OCI-LY3 (cell line): ENCODE results near the gene NECAB3.

Source experiments
- H2AFZ ChIP-seq: fragments of 200-600, 300-600 bp; shearing (Covaris generic); 2 replicates; pipeline ENCODE4 v1.6.0; 2014; ENCODE audit warnings: antibody characterized with exemption, low read depth, low read length
- H3K27ac ChIP-seq: fragments of 200-600, 300-600 bp; sonication (generic); 2 replicates; pipeline ENCODE4 v1.5.1; 2014; ENCODE audit warnings: mild to moderate bottlenecking, low read length, moderate library complexity, mixed read lengths
- H3K27me3 ChIP-seq: fragments of 200-600, 300-600 bp; sonication (generic); 2 replicates; pipeline ENCODE4 v1.6.1; 2014; ENCODE audit warnings: low read depth, low read length, mixed read lengths
- H3K36me3 ChIP-seq: fragments of 200-600, 300-600 bp; sonication (generic); replicated peaks from 2 replicates; pipeline ENCODE3; 2014; ENCODE audit warnings: low read depth, low read length, mixed read lengths
- H3K4me1 ChIP-seq: fragments of 300-600, 200-600 bp; sonication (generic); 2 replicates; pipeline ENCODE4 v1.6.1; 2014; ENCODE audit warnings: low read length, mixed read lengths
- H3K4me2 ChIP-seq: fragments of 200-600, 300-600 bp; sonication (generic); 2 replicates; pipeline ENCODE4 v1.6.1; 2014; ENCODE audit warnings: low read length, mixed read lengths
- H3K4me3 ChIP-seq: fragments of 300-600, 200-600 bp; sonication (generic); 2 replicates; pipeline ENCODE4 v1.5.1; 2014; ENCODE audit warnings: antibody characterized with exemption, mild to moderate bottlenecking, low read length, moderate library complexity
- H3K79me2 ChIP-seq: fragments of 300-600, 200-600 bp; shearing (Covaris generic); 2 replicates; pipeline ENCODE4 v1.6.1; 2014; ENCODE audit warnings: mild to moderate bottlenecking, low read length, mixed read lengths
- H3K9ac ChIP-seq: fragments of 300-600, 200-600 bp; shearing (Covaris generic); 2 replicates; pipeline ENCODE4 v1.6.0; 2014; ENCODE audit warnings: mild to moderate bottlenecking, low read length, moderate library complexity
- H3K9me3 ChIP-seq: fragments of 200-600, 300-600 bp; shearing (Covaris generic); 2 replicates; pipeline ENCODE4 v1.6.1; 2014; ENCODE audit warnings: low read length, mixed read lengths; ENCODE audit not compliant: insufficient read depth
- H4K20me1 ChIP-seq: fragments of 200-600, 300-600 bp; sonication (generic); 2 replicates; pipeline ENCODE4 v1.6.1; 2016; ENCODE audit warnings: low read length, mixed read lengths; ENCODE audit not compliant: insufficient read depth
- CTCF ChIP-seq: fragments of 200-600, 300-600 bp; sonication (generic); IDR thresholded peaks from 2 replicates; pipeline ENCODE4 v1.5.1; 2014; ENCODE audit warnings: antibody characterized with exemption, low read length, low read depth
- EZH2phosphoT487 ChIP-seq: fragments of 200-600 bp; shearing (Covaris generic); IDR thresholded peaks from 2 replicates; pipeline ENCODE4 v1.6.1; 2018; ENCODE audit warnings: antibody characterized with exemption, mixed run types, low read depth

Gene NECAB3

DNA sequence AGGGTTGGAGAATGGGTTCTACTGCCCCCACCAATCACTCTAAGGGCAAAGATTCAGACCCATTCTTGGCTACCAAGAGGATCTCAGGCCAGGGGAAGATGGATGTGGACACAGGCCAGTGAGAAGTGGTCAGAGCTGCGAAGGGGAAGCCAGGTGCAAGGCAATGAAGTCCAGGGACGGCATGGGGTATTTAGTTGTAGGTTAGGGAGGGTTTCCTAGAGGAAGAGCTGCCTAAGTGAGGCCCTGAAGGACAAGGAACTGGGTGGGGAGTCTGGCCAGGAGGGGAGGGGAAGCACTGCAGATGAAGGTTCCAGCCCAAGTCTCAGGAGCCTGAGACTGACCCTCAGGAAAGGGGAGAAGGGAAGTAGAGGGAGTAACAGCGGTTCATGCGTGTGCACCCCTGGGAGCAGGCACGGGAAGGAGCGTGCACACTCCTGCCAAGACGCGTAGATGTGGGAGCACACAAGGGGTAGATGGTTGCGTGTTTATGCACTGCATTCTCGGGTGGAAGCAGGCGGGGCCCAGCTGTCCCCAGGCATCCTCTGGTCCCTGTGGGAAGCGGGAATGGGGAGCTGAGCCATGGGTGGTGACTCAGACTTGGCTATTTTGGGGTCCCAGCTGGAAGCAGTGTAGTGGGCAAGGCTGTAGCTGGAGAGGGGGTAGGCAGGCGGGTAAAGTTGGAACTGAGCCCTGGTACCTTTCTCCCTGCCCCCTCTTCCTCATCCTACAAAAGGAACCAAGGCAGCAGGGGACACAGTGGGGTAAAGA lies 4.2 kb downstream of the NECAB3 start:
- H3K36me3 ChIP-seq, result peaks cover 6% of the 10 kb centered on the region
- no peak overlapping the region for H3K27ac ChIP-seq
- H3K27me3 ChIP-seq, result no peaks in the 10 kb centered on the region
- H3K9me3 ChIP-seq, result no peaks in the 10 kb centered on the region
- H3K9ac ChIP-seq, result no peak overlapping the region
- H3K4me3 ChIP-seq, result no peak overlapping the region
- TF ChIP-seq CTCF (no peak), EZH2phosphoT487 (no peak)
- no peak overlapping the region for H2AFZ ChIP-seq
- no peaks in the 10 kb centered on the region for H3K79me2 ChIP-seq
- H3K4me1 ChIP-seq, result peaks cover 30% of the 10 kb centered on the region
- peaks cover 4% of the 10 kb centered on the region; the same call in 1 of the 2 replicates for H4K20me1 ChIP-seq
- no peak overlapping the region for H3K4me2 ChIP-seq

- no peaks in the 10 kb centered on the region for H3K9me3 ChIP-seq
- no peaks in the 10 kb centered on the region for H4K20me1 ChIP-seq
- no peak overlapping the region for H3K9ac ChIP-seq
- H3K4me2 ChIP-seq, result no peak overlapping the region
- H3K4me1 ChIP-seq, result peaks cover 31% of the 10 kb centered on the region
- H3K36me3 ChIP-seq, result peaks cover 6% of the 10 kb centered on the region
- H3K79me2 ChIP-seq, result no peaks in the 10 kb centered on the region
- H3K27me3 ChIP-seq, result no peaks in the 10 kb centered on the region
- TF ChIP-seq EZH2phosphoT487 (no peak), CTCF (no peak)
- no peak overlapping the region for H3K27ac ChIP-seq
- H3K4me3 ChIP-seq, result no peak overlapping the region
- no peak overlapping the region for H2AFZ ChIP-seq
These were observed 5.0 kb downstream of the NECAB3 start for GRCh38 chr20:33669224-33669623.

DNA sequence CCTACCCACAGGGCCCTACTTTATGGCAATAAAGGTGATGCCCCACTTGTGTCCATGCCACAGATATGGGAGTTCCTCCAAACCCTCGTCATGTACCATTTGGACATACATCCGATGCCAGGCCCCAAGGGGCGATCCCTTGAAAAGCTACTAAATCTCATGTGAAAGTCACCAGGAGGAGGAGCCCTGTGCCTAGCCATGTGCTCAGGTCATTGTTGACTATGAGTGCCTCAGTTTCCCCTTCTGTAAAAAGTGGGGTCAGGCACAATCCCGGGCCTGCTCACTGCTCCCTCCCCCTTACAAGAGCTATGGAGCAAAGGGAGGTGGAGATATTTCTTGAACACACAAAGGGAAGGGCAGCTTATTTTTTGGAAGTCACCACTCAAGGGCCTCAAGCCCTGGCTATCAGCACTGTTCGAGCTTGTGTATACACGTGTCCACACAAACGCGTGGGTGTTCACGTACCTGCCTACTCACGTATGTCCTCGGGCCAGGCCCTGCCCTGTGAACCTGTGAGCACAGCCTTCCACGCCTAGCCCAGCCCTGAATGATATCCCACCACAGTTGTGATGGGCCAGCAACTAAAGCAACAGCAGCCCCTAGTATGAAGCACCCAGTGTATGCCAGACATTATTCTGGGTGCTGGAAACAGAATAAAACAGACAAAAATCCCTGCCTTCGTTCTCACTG lies 5.6 kb downstream of the NECAB3 start:
- H3K9ac ChIP-seq, result no peak overlapping the region
- no peaks in the 10 kb centered on the region for H4K20me1 ChIP-seq
- peaks cover 6% of the 10 kb centered on the region for H3K36me3 ChIP-seq
- no peak overlapping the region for H2AFZ ChIP-seq
- H3K9me3 ChIP-seq, result no peaks in the 10 kb centered on the region
- no peak overlapping the region for H3K27ac ChIP-seq
- peak overlapping the region; percentile 82; the same call in 1 of the 2 replicates for H3K4me3 ChIP-seq
- H3K27me3 ChIP-seq, result no peaks in the 10 kb centered on the region
- TF ChIP-seq EZH2phosphoT487, result no peak
- TF ChIP-seq CTCF, result no peak
- H3K4me1 ChIP-seq, result peaks cover 32% of the 10 kb centered on the region
- H3K79me2 ChIP-seq, result no peaks in the 10 kb centered on the region
- peak overlapping the region; percentile 68 for H3K4me2 ChIP-seq

DNA sequence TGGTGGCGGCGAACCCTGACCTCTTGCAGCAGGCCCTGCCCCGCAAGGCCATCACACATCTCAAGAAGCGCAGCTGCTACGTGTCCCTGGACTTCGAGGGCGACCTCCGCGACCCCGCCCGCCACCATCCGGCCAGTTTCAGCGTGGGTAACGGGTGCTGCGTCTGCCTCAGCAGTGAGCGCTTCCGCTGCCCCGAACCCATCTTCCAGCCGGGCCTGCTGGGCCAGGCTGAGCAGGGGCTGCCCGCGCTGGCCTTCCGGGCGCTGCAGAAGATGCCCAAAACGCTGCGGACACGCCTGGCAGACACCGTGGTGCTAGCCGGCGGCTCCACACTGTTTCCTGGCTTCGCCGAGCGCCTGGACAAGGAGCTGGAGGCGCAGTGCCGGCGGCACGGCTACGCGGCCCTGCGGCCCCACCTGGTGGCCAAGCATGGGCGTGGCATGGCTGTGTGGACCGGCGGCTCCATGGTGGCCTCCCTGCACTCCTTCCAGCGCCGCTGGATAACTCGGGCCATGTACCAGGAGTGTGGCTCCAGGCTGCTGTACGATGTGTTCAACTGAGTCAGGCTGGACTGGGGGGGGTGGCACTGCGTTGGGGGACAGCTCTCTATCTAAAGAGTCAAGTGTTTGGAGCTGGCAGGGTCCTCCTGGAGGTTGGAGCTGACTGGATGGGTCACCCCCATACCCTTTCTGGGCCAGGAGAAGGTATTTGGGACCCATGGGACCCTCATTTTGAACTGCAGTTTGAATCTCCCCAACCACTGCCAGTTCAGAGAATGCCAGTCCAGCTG lies 6.4 kb downstream of the NECAB3 start:
- Histone ChIP-seq H3K9ac (peak overlapping the region; percentile 65), H3K9me3 (no peaks in the 10 kb centered on the region), H3K27ac (no peak overlapping the region), H4K20me1 (no peaks in the 10 kb centered on the region), H3K4me2 (peak overlapping the region; percentile 68), H3K36me3 (peaks cover 6% of the 10 kb centered on the region), H2AFZ (peak overlapping the region; percentile 41; the same call in 1 of the 2 replicates), H3K4me1 (peaks cover 28% of the 10 kb centered on the region), H3K79me2 (no peaks in the 10 kb centered on the region), H3K27me3 (no peaks in the 10 kb centered on the region), H3K4me3 (peak overlapping the region; percentile 82)
- TF ChIP-seq CTCF, result peak; percentile 90
- TF ChIP-seq EZH2phosphoT487, result no peak
